HG02571 (cell line): ENCODE data around the gene PHACTR1.

Source experiments
- ATAC-seq: cut with Tn5 transposase; IDR thresholded peaks from one replicate; pipeline ENCODE4 v1.9.1; 2021; ENCODE audit warnings: mild to moderate bottlenecking, moderate library complexity; ENCODE audit not compliant: unreplicated experiment

Gene PHACTR1

DNA sequence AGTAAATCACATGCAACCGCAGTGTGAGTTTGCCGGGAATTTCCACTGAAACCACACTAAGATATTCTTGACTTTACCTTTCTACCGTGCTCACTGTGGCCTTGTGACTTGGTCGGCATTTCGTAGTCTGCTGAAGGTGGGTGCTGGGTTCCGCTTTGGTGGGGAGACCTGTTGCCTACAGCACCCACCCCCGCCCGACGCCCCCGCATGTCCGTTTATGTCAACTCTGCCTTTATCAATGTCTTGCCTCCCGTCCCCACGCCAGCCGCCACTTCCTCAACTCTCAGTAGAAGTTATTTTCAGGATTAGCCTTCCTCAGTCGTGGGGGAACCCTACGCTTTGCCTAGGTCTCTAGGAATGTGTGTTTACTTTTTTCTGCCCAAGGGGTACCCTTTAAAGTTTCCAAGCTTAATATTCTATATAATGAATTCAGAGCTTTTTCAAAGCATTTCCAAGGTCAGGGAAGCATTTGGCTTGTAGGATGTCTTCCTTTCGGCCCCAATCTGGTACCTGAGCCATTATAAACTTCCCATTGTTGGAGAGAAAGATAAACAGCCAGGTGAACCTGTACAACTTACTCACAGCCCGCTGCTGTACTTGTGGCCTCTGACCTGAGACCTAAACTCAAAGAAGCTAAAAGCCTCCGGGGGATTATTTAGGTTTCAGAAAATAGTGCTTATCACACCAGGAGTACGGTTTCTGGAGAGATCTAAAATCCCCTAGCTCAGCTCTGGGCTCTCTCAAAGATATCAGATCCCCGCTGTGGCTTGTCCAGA, 557.6 kb downstream of the PHACTR1 start:
- ATAC-seq = no peak

DNA sequence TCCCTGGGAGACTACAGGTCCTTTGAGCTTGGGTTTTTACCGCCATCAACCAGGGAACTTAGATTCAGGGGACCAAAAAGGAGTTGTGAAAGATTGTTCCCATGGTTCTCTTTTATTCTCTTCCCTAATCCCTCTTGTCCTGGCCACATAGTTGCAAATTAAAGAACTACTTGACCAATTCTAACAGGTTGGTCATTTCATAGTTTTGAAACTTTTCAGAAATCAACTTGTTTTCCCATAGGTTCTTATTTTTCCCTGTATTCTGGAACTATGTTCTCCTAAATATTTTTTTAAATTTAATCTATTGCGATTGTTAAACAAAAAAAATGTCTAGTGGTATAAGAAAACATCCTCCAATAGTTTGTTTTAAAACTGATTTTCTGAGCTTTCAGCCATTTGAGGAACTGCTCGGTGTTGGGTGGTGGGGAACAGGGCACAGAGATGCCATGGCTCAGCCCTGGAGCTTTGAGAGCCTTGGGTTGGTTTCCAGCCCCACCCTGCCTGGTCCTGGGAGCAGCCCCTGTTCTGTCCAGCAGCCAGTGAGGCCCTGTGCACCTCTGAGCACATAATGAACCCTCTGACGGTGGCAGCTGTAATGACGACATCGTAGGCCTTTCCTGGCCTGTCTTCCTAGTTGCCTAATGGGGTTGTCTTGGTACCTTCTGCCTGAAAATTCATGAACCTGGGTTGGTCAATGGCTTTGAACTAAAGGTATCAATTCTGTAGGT, 558.3 kb downstream of the PHACTR1 start:
- no peak for ATAC-seq

DNA sequence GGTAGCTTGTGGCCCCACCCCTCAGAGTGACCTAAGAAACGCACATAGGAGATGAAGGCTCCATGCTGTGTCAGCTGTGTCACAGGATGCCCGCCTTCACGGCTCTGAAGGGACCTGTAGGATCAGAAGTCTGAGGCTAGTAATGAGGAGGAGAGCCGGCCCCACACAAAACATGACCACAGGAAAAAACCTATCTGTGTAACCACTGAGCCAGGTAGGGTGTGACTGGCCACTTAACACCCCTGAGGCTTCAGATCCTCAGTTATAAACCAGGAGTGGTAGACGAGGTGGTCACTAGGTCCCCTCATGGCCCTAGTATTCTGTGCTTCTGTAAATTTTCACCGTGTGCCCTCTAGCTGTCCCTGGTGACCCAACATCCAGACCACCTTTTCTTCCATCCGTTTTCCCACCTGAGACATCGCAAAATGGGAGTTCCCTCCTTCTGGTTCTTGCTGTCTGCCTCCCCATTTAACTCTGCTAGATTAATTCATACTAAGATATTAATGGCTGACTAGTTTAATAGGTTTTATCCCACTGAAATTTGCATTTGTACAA, 558.9 kb downstream of the PHACTR1 start:
- no peak for ATAC-seq

DNA sequence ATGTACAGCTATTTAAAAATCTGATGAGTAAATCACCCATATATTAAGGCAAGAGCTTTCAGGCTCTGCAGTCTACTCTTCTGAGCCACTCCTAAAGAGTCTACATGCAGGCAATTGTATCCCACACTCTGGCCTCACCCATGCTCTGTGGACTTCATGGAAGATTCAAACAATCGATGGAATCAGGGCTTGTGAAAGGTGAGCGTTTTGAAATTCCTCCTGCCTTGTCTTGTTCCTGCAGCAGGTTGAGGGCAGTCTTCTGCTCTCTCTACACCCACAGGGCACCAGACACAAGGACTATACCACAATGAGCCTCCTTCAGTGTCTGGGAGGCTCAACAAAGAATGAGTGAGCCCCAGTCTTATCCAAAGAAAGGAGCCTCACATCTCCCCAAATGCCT, 560.7 kb downstream of the PHACTR1 start:
- no peak for ATAC-seq

DNA sequence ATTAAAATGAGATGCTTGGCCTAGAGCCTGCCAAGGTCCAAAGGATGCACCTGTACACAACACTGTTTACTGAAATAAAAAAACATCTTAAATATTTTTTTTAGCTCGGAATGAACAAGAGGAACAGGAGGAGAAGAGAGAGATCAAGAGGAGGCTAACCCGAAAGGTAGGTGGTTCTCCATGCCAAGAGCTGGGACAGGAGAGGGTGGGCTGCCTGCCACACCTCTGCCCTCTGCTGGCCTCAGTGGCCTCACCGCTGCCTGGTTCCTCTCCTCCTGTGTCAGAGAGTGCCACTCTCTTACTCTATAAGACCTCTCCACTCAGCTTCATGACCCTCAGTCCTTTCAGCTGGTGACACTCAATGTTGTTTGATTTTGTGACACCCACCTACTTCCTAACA, 561.6 kb downstream of the PHACTR1 start:
- no peak for ATAC-seq

DNA sequence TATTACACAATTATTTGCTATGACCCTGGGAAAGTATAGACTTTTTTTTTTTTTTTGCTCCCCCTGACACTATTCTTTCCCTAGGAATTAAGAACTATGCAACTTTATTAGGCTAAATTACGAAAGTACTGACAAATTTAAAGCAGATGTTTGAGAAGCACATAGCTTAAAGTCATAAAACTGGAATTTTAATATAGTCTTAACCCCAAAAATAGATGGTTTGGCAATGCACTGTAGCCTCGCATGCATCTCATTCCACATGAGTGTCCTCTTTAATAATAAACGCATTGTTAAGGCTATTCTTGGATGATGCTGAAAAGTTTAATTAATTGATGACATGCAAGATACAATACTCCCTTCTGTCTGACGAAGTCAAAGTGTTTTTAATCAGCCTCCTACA, 562.4 kb downstream of the PHACTR1 start:
- no peak for ATAC-seq

DNA sequence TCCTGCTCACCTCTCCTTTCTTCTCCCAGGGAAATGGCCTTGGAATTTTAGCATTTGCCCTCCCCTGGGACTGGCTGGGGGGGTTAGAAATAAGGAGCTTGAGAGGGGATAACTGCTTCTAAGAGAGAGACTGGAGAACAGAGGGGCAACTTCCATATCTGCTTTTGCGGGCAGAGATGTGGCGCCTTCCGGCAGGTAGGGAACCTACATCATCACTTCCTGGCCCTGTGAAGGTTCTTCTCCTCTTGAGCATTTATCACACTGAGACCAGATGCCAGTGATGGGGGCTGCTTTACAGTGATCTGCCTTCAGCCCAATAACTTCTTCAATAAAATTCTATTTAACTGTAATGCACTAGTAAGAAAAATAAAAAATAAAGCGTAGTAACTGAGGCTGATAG, 563.7 kb downstream of the PHACTR1 start:
- no peak for ATAC-seq

DNA sequence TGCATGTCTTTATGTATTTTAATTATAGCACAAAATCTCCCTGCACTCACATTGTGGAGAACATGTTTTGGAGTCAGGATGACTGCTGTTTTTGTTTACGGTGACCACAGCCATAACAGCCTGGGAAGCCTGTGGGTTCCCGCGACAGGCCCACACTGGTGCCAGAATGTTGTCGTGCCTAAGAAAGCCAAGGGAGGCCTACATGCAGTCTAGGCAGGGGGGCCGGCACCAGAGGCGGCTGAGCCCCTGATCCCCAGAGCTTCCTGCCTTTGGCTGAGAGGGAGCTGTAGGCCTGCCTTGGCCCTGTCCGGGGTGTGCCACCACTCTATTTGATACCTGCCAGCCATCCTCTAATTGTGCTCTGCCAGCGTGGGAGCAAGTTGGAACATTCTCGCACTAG, 565.1 kb downstream of the PHACTR1 start:
- ATAC-seq = no peak

DNA sequence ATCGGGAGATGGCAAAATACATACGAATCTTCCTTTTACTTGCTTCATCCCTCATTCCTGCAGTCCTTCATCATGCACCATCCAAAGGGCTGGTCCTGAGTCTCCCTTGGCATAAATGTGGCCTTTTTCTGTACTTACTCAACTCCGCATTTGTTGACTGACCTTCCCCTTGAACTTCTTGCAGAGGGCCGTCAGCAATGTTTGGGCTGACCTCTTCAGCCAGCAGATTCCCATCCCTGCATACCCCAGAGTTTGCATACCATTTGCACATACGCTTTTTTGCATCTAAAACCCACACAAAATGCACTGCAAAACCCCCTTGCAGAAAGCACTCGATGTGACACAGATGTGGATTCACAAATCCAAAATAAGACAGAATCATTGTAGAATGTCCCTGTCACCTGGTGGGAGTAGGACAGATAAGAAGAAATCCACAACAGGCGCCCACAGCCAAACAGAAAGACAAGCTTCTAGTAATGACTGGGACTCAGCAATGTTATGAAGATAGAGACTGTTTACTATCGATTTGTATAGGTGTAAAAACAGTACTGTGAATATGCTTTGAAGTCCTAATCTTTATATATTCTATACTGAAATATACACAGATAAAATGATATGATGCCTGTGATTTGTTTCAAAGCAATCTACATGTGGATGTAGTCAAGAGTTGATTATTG, 566.0 kb downstream of the PHACTR1 start:
- ATAC-seq = no peak

DNA sequence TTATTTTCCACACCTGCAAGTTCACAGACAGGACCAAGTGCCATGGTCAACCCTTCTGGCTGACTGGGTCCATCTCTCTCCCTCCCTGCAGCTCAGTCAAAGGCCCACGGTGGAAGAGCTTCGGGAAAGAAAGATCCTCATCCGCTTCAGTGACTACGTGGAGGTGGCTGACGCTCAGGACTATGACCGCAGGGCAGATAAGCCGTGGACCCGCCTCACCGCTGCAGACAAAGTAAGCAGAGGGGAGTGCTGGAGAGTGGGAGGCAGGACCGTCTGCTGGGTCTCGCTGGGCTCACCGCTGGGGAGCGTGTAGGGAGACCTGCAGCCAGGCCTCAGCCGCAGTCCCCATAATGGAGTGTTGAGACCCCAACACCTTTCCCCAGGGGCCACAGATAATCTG, 566.8 kb downstream of the PHACTR1 start:
- no peak for ATAC-seq

DNA sequence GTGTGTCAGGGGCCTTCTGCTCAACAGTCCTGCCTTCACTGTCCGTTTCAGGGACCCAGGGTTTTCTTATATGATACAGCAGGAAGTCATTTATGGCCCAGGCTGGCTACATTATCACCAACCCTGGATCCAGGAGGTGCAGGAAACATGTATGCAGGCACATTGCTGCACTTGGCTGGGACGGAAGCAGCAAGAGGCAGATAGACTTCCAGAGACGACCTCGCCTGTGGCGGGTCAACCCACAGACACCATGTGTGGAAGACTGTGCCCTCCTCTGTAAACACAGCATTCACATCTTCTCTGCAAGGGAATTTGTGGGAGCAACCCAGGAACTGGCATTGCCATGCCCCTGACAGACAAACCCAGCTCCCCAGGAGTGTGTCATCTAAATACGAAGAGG, 568.1 kb downstream of the PHACTR1 start:
- ATAC-seq = no peak

DNA sequence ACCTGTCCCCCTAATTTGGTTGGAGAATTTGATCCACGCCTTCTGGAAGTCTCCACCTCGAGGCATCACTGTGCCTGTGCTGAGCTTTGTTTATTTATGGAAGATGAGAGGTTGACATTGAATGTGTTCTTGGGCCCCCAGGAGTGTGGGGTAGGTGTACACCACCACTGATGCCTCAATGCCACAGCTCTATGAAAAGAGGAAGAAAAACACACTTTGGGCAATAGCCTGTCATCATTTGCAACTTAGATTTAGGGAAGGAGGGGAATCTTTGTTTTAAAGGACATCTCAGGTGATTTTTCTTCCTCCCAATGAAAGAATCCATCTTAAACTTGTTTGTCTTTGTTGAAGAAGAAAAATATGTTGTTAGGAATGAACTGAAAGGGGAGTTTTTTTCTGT, 569.1 kb downstream of the PHACTR1 start:
- ATAC-seq = no peak

DNA sequence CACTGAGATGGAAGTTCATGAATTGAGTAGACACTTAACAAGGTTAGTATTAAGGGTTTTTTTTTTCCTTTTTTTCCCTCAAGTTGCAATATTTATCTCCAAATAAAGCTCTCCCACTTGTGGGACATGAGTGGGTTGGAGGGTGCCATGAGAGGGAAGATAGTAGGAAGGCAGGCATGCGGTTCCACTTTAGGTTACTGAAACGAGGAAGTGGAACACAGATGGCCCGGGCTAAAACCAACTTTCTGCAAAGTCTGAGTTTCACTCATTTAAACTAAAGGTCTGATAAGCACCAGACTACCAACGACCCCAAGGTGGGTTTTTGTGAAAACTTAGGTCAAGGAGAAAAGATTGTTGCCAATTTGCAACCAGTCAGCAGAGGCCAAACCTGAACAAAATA, 569.6 kb downstream of the PHACTR1 start:
- ATAC-seq = no peak

DNA sequence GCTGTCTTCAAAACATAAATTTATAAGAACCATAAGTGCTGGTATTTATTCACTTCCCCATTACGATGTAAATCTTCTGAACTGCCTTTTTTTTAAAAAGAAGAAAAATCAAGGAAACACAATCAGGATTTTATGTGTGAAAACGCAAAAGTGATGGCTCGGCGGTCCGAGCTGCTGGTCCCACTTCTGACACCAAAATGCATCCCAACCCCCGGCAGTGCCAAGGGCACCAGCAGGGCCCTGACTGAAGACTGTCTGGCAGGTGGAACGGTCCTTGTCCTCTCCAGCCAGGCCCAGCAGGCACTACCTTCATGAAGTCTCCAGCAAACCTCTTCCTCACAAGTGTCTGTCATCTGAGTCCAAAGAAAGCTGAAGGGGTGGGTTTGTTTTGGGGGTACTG, 570.5 kb downstream of the PHACTR1 start:
- ATAC-seq = no peak

DNA sequence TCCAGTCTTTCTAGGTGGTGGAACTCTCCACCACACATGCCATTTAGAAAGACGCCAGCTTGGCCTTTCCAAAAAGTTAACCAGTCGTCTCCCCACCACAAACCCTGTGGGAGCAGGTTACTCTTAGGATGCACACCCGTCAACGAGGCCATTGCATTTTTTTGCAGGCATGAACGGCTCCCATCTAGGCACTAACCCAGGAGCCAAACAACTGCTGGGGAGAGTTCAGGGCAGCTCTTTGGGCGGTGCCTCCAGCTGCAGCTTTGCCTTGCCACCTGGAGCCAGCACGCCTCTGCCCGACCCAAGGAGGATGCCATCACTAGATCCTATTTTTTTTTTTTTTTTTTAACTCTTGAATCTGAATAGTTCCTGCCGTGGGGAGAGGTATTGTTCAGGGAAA, 571.9 kb downstream of the PHACTR1 start:
- ATAC-seq = no peak

DNA sequence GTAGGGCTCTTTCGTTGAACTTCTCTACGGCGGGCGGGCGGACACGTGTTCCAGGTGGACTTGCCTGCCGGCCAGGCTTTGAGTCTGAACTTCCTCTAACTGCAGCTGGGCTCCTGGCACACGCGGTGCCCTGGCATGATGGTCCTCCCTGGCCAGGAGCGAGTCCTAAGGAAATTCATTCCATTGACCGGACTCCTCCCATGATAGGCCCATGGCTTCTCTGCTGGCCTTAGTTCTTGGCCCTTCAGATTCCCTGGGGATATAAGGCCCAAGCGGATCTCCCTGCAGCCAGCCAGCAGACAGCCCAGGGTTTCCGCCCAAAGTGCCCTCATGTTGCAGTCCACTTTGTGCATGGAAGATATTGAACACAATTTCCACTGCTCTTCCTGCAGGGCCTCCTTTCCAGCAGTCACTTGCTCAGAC, 572.4 kb downstream of the PHACTR1 start:
- ATAC-seq = no peak

DNA sequence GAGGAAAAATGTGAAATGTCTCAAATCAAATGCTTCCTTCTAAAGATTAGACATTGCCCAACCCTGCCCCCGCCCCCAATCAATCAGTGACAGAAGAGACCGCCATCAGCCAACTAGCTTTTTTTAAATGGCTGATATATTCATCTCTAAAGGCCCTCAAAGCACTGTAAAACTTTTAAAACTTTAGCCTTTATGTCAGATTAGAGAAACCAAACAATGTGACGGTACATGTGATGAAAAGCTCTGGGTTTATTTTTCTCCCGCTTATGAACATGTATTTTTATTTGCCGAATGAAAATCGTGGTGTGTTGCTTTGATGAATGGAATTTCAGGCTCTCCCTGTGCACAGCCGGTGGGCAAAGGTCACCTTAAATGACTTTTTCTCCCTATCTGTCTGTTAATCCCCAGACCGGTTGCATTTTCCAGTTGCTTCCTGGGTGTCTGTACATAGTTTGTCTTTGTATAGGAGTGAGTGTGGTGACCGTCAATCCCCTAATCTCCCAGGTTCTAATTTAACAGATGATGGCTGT, 573.3 kb downstream of the PHACTR1 start:
- ATAC-seq = no peak

DNA sequence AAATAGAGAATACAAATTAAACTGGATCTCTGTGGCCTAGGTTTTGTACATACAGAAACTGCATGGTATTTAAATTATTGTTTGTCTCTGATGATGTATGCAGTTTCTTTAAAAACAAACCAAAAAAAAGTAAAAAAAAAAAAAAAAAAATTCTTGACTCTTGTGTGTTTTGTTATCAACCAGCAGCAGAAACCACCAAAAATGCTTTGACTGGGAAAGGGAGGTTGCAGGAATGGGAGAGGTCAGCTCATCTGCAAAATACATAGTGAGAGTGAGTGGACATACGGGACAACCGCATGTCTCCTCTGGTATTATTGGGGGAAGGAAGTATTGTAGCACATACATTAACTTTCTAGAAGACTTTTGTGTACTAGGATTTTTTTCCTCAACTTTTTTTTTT, 573.8 kb downstream of the PHACTR1 start:
- ATAC-seq = no peak

DNA sequence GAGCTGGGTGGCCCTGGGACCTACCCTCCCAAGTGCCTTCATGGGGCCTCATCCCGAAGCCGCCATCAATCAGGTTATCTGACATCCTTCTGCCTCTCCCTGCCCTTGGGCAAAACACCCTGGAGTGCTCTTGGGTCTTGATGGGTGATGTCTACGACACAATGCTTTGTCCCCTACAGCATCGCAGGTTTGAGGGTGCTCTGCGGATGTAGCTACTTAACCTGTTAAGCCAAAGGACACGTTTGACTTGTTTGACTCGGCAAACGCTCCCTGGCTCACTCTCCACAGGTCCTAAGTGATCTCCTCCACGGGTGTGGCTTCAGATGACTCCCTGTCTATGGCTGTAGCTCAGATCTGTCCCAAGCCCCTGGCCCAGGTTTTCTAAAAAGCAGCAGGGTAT, 576.2 kb downstream of the PHACTR1 start:
- ATAC-seq = no peak

DNA sequence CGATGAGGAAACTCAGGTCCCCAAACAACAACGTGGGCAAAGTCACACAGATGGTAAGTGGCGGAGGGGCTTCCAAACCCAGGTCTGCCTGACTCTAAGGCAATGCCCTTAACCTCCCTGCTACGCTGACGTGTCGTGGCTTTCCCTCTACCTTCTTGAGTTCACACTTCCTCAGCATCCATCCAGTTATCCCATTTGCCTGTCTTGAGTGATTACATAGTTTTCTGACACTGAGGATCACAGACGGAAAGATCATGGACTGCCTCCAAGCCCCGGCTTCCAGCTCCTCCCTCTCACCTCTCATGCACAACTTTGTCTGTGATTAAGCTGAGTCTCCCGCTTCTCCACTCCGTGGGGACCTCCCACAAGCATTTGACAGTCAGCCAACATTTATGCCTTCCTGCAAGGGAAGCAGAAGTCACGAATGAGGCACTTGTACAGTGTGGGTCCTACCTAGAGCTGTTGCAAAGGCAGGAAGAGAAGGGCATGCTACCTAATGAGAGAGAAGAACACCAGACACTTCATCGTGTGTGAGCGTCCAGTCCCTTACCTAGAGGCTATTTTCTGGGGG, 578.0 kb downstream of the PHACTR1 start:
- no peak for ATAC-seq

DNA sequence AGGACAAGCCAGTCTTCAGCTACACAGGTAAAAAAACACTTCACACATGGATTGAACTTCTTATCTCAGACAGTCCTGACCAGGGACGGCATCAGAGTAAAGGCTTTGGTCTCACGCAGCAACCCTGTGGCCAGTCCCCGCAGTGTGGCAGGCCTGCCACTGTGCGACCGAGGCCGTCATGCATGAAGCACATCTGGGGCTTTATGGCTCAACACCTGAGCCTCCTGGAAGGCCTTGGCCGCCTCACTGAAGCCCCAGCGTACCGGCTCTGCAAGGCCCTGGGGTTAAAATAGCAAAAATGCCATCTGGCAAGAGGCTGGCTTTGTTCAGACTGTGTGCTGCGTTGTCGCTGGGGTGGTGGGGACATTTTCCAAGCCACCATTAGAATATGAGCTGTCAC, 579.0 kb downstream of the PHACTR1 start:
- ATAC-seq = no peak
